SK-N-SH (cell line): ENCODE measurements around the gene UROD. TPM values are rescaled to one million over a fixed set of nuclear protein-coding genes. Genes with fewer than 3 reads are reported as not detected.

Source experiments
- CTCF ChIA-PET: fragments of 300-600, 350-600 bp; formaldehyde crosslinking; extraction: SDS; loops from one replicate; lab custom pipeline; 2021; lab: Yijun Ruan, JAX
- POLR2A ChIA-PET: fragments of 350-600 bp; sonication (Branson Sonifier 250); formaldehyde crosslinking; extraction: SDS; loops from one replicate; lab custom pipeline; 2020; ENCODE audit warnings: antibody characterized with exemption, inconsistent platforms; lab: Yijun Ruan, JAX
- DNase-seq: peaks from one replicate; pipeline ENCODE4 v3.0.0; 2012
- H2AFZ ChIP-seq: fragments of 200-600 bp; sonication (generic); 2 replicates; pipeline ENCODE4 v1.8.1; 2016; ENCODE audit warnings: antibody characterized with exemption, mild to moderate bottlenecking, low read depth
- H3F3A ChIP-seq: fragments of 200-600 bp; sonication (generic); replicated peaks from 2 replicates; pipeline ENCODE3; 2016; ENCODE audit warnings: antibody characterized with exemption, mild to moderate bottlenecking; ENCODE audit not compliant: insufficient read depth
- H3K27ac ChIP-seq, 2 experiments: fragments of 200-500 bp in 1 of 2; fragments of 200-600 bp in 1 of 2; sonication (Bioruptor generic) in 1 of 2; sonication (generic), shearing (Covaris generic) in 1 of 2; 2 replicates each; pipeline versions ENCODE4 v1.5.1 to v1.6.1; 2014 to 2016; ENCODE audit warnings: low read depth in 2 of 2, inconsistent platforms in 1 of 2, low read length in 1 of 2, mild to moderate bottlenecking in 1 of 2, mixed read lengths in 1 of 2
- H3K27me3 ChIP-seq: fragments of 200-600 bp; sonication (generic), shearing (Covaris generic); 2 replicates; pipeline ENCODE4 v1.6.1; 2016; ENCODE audit warnings: mixed run types; ENCODE audit not compliant: insufficient read depth
- H3K36me3 ChIP-seq, 2 experiments: fragments of 200-500 bp in 1 of 2; fragments of 200-600 bp in 1 of 2; sonication (Bioruptor generic) in 1 of 2; sonication (generic) in 1 of 2; replicated peaks in 1 of 2; 2 replicates each; pipeline versions ENCODE3 to v1.5.1; 2014 to 2016; ENCODE audit warnings: low read length in 1 of 2, mild to moderate bottlenecking in 1 of 2; ENCODE audit not compliant: insufficient read depth in 2 of 2, control insufficient read depth in 1 of 2
- H3K4me1 ChIP-seq, 2 experiments: fragments of 200-500 bp in 1 of 2; fragments of 200-600 bp in 1 of 2; sonication (Bioruptor generic) in 1 of 2; sonication (generic), shearing (Covaris generic) in 1 of 2; 2 replicates each; pipeline versions ENCODE4 v1.5.1 to v1.6.1; 2014 to 2016; ENCODE audit warnings: low read depth in 1 of 2, low read length in 1 of 2, mixed run types in 1 of 2; ENCODE audit not compliant: insufficient read depth in 2 of 2, control insufficient read depth in 1 of 2
- H3K4me2 ChIP-seq: fragments of 200-600 bp; sonication (generic), shearing (Covaris generic); 2 replicates; pipeline ENCODE4 v1.6.1; 2017; ENCODE audit warnings: mixed run types
- H3K4me3 ChIP-seq, 2 experiments: fragments of 200-500 bp in 1 of 2; fragments of 200-600 bp in 1 of 2; sonication (Bioruptor generic) in 1 of 2; sonication (generic), shearing (Covaris generic) in 1 of 2; 2 replicates each; pipeline versions ENCODE4 v1.5.1 to v1.8.1; 2014 to 2016; ENCODE audit warnings: low read depth in 2 of 2, inconsistent platforms in 1 of 2, low read length in 1 of 2, mild to moderate bottlenecking in 1 of 2, mixed read lengths in 1 of 2, moderate library complexity in 1 of 2
- H3K79me2 ChIP-seq: fragments of 200-600 bp; sonication (generic); 2 replicates; pipeline ENCODE4 v1.8.1; 2017; ENCODE audit warnings: mild to moderate bottlenecking; ENCODE audit not compliant: insufficient read depth
- H3K9ac ChIP-seq: fragments of 200-600 bp; sonication (generic); 2 replicates; pipeline ENCODE4 v1.6.1; 2017; ENCODE audit warnings: mixed run types
- H3K9me2 ChIP-seq: fragments of 200-600 bp; sonication (generic); 2 replicates; pipeline ENCODE4 v1.6.1; 2017; ENCODE audit warnings: mixed run types
- H3K9me3 ChIP-seq: fragments of 200-600 bp; sonication (generic); 2 replicates; pipeline ENCODE4 v1.6.1; 2017; ENCODE audit warnings: mixed run types, mild to moderate bottlenecking, moderate library complexity
- H4K20me1 ChIP-seq: fragments of 200-600 bp; sonication (generic); 2 replicates; pipeline ENCODE4 v1.6.1; 2017; ENCODE audit warnings: mild to moderate bottlenecking, mixed run types; ENCODE audit not compliant: insufficient read depth
- ELF1 ChIP-seq: IDR thresholded peaks from 2 replicates; pipeline ENCODE4 v1.4.0; 2012
- FOXM1 ChIP-seq: IDR thresholded peaks from 2 replicates; pipeline ENCODE4 v1.4.0; 2012; ENCODE audit warnings: low read depth, mild to moderate bottlenecking
- GABPA ChIP-seq: IDR thresholded peaks from 2 replicates; pipeline ENCODE4 v1.4.0; 2012; ENCODE audit warnings: low read depth, mild to moderate bottlenecking
- GATA2 ChIP-seq: sonication (generic); formaldehyde crosslinking; IDR thresholded peaks from 2 replicates; pipeline ENCODE4 v1.5.0; 2020; ENCODE audit warnings: mild to moderate bottlenecking, missing genetic modification reagents
- MXI1 ChIP-seq: IDR thresholded peaks from 2 replicates; pipeline ENCODE4 v1.6.1; 2012; ENCODE audit warnings: mild to moderate bottlenecking, low read depth, low read length, improper control_type of control experiment
- NFIC ChIP-seq: IDR thresholded peaks from 2 replicates; pipeline ENCODE4 v1.4.0; 2012; ENCODE audit warnings: borderline replicate concordance
- NRF1 ChIP-seq: IDR thresholded peaks from 2 replicates; pipeline ENCODE4 v1.6.1; 2012; ENCODE audit warnings: low read depth, mild to moderate bottlenecking, low read length
- POLR2AphosphoS5 ChIP-seq: IDR thresholded peaks from 2 replicates; pipeline ENCODE4 v1.6.1; 2012; ENCODE audit warnings: low read depth, low read length
- RCOR1 ChIP-seq: fragments of 150-350 bp; IDR thresholded peaks from 2 replicates; pipeline ENCODE4 v1.6.1; 2017; ENCODE audit warnings: antibody characterized with exemption, low read length
- RXRA ChIP-seq: IDR thresholded peaks from 2 replicates; pipeline ENCODE4 v1.4.0; 2012; ENCODE audit warnings: low read depth, mild to moderate bottlenecking, borderline replicate concordance
- SMC3 ChIP-seq: IDR thresholded peaks from 2 replicates; pipeline ENCODE4 v1.6.1; 2012; ENCODE audit warnings: low read depth, low read length, improper control_type of control experiment
- WGBS: methylation state at CpG from one replicate; pipeline ENCODE4 v1.1.6; 2017; ENCODE audit warnings: low lambda C conversion rate; 5-methylcytosine and 5-hydroxymethylcytosine counted together
- polyA plus RNA-seq, 3 experiments: library from polyadenylated mRNA; depleted of rRNA; stranded (reverse); fragments of >200 nt; gene quantifications; 2 replicates each; pipeline ENCODE4 v1.2.3, GENCODE V29; 2012
- TF ChIP-seq, protein P1 (sequence below): fragments of 200-600 bp; sonication (generic); IDR thresholded peaks from 2 replicates; pipeline ENCODE4 v1.6.1; 2017; ENCODE audit warnings: antibody characterized with exemption, mild to moderate bottlenecking, moderate library complexity
- TF ChIP-seq, protein P2 (sequence below): IDR thresholded peaks from 2 replicates; pipeline ENCODE4 v1.4.0; 2012; ENCODE audit warnings: low read depth
- TF ChIP-seq, protein P3 (sequence below): IDR thresholded peaks from 2 replicates; pipeline ENCODE4 v1.4.0; 2012; ENCODE audit warnings: low read depth, borderline replicate concordance

The UROD gene
- polyA plus RNA-seq, 1 of the 3 experiments (the other 2 are of a cell fraction): 230 TPM

DNA sequence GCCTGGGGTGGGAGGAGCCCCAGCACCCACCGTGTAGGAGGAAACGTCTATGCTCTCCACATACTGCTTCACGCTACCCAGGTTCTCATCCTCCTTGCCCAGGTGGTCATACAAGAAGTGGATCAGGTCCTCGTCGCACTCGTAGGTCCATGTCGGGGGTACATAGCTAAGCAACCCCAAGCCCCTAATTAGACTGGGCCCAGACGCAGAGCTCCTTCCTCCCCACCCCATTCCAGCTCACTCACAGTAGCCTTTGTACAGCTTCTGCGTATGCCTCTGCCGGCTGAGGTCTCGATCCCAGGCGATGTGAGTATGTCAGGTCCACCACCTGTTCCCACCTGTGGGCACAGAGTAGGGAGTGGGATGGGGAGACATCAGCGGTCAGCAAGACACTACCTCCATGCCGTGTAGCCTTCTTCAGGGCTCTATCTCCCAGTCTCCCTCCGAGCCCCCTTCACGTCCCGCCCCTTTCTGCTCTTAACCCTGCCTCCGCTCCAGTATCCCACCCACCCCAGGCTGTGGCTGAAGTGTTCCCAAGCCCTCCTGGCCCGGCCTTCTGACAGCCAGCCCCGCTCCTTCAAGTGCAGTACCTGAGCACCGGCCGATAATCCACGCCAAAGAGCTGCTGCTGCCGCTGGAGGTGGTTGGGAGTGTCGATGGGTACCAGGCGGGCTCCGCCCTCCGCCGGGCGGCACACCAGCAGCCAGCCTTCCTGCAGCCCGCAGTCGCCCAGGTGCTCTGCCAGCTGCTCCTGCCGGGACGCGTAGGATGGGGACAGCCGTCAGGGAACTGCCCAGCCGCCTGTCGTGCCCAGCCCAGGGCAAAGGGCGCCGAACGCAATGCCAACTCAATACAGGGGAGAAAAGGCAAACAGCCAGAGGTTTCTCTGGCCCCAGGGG, 1.8 kb upstream of the UROD start:
- no peaks in the 10 kb centered on the region for H3K9me3 ChIP-seq
- CTCF ChIA-PET: interaction anchor here (0.6 to 13.4 kb wide), 16 partner anchors 9 to 677 kb away, joined by 3 to 470 read pairs (median 4); partner anchors contain the start of genes BTBD19 and PTCH2
- TF ChIP-seq, protein P1, sequence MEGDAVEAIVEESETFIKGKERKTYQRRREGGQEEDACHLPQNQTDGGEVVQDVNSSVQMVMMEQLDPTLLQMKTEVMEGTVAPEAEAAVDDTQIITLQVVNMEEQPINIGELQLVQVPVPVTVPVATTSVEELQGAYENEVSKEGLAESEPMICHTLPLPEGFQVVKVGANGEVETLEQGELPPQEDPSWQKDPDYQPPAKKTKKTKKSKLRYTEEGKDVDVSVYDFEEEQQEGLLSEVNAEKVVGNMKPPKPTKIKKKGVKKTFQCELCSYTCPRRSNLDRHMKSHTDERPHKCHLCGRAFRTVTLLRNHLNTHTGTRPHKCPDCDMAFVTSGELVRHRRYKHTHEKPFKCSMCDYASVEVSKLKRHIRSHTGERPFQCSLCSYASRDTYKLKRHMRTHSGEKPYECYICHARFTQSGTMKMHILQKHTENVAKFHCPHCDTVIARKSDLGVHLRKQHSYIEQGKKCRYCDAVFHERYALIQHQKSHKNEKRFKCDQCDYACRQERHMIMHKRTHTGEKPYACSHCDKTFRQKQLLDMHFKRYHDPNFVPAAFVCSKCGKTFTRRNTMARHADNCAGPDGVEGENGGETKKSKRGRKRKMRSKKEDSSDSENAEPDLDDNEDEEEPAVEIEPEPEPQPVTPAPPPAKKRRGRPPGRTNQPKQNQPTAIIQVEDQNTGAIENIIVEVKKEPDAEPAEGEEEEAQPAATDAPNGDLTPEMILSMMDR: no peak
- no peak for TF ChIP-seq RXRA
- no peak for TF ChIP-seq MXI1
- TF ChIP-seq, protein P2, sequence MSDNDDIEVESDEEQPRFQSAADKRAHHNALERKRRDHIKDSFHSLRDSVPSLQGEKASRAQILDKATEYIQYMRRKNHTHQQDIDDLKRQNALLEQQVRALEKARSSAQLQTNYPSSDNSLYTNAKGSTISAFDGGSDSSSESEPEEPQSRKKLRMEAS: no peak
- no peak for TF ChIP-seq RCOR1
- TF ChIP-seq POLR2AphosphoS5: no peak
- TF ChIP-seq, all 33 proteins: peak for 0
- H4K20me1 ChIP-seq: no peaks in the 10 kb centered on the region
- H3K4me1 ChIP-seq: peaks cover 6 to 36% of the 10 kb centered on the region in 2 experiments
- H3K36me3 ChIP-seq: peaks cover 9 to 48% of the 10 kb centered on the region in 2 experiments
- H2AFZ ChIP-seq: peak overlapping the region; percentile 100
- no peaks in the 10 kb centered on the region for H3K9me2 ChIP-seq
- H3K79me2 ChIP-seq: peaks cover 39% of the 10 kb centered on the region; the same call in 1 of the 2 replicates
- H3K4me2 ChIP-seq: peak overlapping the region; percentile 99
- H3K9ac ChIP-seq: peak overlapping the region; percentile 68
- peak overlapping the region; percentile 93 to 96 for H3K4me3 ChIP-seq
- H3F3A ChIP-seq: peaks cover 5% of the 10 kb centered on the region
- DNase-seq: peak; percentile 56
- POLR2A ChIA-PET: interaction anchor here (0.6 to 4.6 kb wide), 11 partner anchors 86 to 511 kb away, joined by 3 to 50 read pairs (median 6); partner anchors contain the start of genes MUTYH, PLK3, PRDX1 and PTCH2
- H3K27ac ChIP-seq: peak overlapping the region in 1 of 2 experiments; percentile 86; a peak in 1 of 4 replicates
- WGBS: 29% methylated on average over 12 of the region's 41 CpGs
- no peaks in the 10 kb centered on the region for H3K27me3 ChIP-seq

DNA sequence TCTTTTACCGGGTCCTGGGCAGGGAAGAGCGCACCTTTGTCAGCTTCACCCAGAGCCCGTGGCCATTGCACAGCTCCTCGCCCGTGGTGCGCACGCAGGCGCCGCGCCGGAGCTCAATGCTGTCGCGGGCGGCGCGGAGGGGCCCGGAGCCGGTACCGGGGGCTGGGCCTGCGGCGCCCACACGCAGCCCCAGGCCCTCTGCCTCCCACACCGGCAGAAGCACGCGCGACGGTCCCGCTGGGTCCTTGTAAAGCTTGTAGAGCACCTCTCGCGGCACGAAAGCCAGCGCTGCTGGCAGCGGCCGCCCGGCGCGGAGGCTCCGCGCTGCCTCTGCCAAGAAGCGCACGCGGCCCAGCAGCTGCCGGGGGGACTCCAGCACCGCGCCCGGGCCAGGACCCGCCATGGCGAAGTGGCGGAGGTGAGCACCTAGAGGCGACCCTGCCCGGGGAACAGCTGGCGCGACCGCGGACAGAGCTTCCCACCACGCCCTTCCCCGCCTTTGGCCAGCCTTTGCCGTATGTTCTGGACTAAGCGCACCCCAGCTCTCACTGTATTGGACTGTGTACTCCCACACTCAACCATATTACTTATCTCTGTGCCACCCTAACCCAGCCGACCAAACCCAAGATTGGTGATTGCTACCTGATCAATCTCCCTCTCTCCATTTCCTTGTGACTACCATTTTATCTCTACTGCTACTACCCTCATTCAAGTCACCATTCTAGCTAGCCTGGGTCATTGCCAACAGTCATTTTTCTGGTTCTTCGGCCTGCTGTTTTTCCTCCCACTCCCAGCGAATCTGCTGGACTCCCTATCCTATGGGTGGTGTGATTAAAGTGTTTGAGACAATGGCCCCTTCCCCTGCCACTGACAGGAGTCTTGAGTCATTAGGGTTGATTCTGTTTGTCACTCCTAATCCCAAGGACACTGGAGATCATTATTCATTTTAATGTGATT, 921 bp upstream of the UROD start, which contains the start of gene HECTD3:
Gene HECTD3 (minus strand): TSS at position 470 of the 957 bp plus-strand sequence. CDS start 67 bp downstream, at position 403.
- ChIA-PET POLR2A (interaction anchor here (0.6 to 4.6 kb wide), 15 partner anchors 87 to 511 kb away, joined by 3 to 50 read pairs (median 4); partner anchors contain the start of genes MUTYH, PLK3, PRDX1 and PTCH2), CTCF (interaction anchor here (0.6 to 13.4 kb wide), 19 partner anchors 8 to 482 kb away, joined by 3 to 470 read pairs (median 4); partner anchors contain the start of genes BTBD19 and PTCH2)
- 3% methylated on average over 16 of the region's 62 CpGs for WGBS
- Histone ChIP-seq H2AFZ (peak within 1 kb of the TSS; percentile 100), H3K9me2 (no peaks in the 10 kb centered on the region), H3K79me2 (peaks cover 39% of the 10 kb centered on the region; the same call in 1 of the 2 replicates), H3F3A (peaks cover 5% of the 10 kb centered on the region), H3K27ac (peak within 1 kb of the TSS; percentile 69 to 87), H4K20me1 (no peaks in the 10 kb centered on the region), H3K9me3 (no peaks in the 10 kb centered on the region), H3K4me1 (peaks cover 6 to 36% of the 10 kb centered on the region in 2 experiments), H3K4me3 (peak within 1 kb of the TSS; percentile 93 to 96), H3K9ac (peak within 1 kb of the TSS; percentile 86), H3K36me3 (peaks cover 6 to 48% of the 10 kb centered on the region in 2 experiments), H3K27me3 (no peaks in the 10 kb centered on the region), H3K4me2 (peak within 1 kb of the TSS; percentile 99)
- peak; percentile 88 for DNase-seq
- TF ChIP-seq ELF1 (no peak), GABPA (no peak), SMC3 (peak; percentile 8; the same call in 1 of the 2 replicates), RCOR1 (no peak), NFIC (no peak), MXI1 (peak; percentile 74), NRF1 (peak; percentile 19; the same call in 1 of the 2 replicates), FOXM1 (no peak), GATA2 (CRISPR knock-in tag) (no peak)
- TF ChIP-seq, protein P3, sequence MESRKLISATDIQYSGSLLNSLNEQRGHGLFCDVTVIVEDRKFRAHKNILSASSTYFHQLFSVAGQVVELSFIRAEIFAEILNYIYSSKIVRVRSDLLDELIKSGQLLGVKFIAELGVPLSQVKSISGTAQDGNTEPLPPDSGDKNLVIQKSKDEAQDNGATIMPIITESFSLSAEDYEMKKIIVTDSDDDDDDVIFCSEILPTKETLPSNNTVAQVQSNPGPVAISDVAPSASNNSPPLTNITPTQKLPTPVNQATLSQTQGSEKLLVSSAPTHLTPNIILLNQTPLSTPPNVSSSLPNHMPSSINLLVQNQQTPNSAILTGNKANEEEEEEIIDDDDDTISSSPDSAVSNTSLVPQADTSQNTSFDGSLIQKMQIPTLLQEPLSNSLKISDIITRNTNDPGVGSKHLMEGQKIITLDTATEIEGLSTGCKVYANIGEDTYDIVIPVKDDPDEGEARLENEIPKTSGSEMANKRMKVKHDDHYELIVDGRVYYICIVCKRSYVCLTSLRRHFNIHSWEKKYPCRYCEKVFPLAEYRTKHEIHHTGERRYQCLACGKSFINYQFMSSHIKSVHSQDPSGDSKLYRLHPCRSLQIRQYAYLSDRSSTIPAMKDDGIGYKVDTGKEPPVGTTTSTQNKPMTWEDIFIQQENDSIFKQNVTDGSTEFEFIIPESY: no peak
